GM06990 (cell line): ENCODE data around the gene LRRC34.

ENCODE experiments used
- DNase-seq: peaks from one replicate; pipeline ENCODE4 v3.0.0-alpha.2; 2011; ENCODE audit not compliant: insufficient read length; ENCODE audit errors: extremely low read depth
- H3K27me3 ChIP-seq: replicated peaks from 2 replicates; pipeline ENCODE4 v1.6.0; 2011; ENCODE audit warnings: low read length; ENCODE audit not compliant: control insufficient read depth, insufficient read depth
- H3K36me3 ChIP-seq: 2 replicates; pipeline ENCODE4 v1.5.1; 2011; ENCODE audit warnings: low read length; ENCODE audit not compliant: control insufficient read depth, insufficient read depth
- H3K4me3 ChIP-seq: replicated peaks from 2 replicates; pipeline ENCODE4 v1.5.1; 2011; ENCODE audit warnings: low read depth, mild to moderate bottlenecking, control low read depth, low read length
- TF ChIP-seq, protein P1 (sequence below): IDR thresholded peaks from 2 replicates; pipeline ENCODE4 v1.5.1; 2011; ENCODE audit warnings: low read length, control low read depth, mild to moderate bottlenecking, inconsistent platforms; ENCODE audit not compliant: insufficient read depth, poor library complexity, severe bottlenecking

The LRRC34 gene

GRCh38 chr3:169822983-169823382, 10.3 kb upstream of the LRRC34 start:
- no peak for DNase-seq
- Histone ChIP-seq H3K27me3 (no peaks in the 10 kb centered on the region), H3K4me3 (no peak overlapping the region), H3K36me3 (no peaks in the 10 kb centered on the region)
- TF ChIP-seq, protein P1, sequence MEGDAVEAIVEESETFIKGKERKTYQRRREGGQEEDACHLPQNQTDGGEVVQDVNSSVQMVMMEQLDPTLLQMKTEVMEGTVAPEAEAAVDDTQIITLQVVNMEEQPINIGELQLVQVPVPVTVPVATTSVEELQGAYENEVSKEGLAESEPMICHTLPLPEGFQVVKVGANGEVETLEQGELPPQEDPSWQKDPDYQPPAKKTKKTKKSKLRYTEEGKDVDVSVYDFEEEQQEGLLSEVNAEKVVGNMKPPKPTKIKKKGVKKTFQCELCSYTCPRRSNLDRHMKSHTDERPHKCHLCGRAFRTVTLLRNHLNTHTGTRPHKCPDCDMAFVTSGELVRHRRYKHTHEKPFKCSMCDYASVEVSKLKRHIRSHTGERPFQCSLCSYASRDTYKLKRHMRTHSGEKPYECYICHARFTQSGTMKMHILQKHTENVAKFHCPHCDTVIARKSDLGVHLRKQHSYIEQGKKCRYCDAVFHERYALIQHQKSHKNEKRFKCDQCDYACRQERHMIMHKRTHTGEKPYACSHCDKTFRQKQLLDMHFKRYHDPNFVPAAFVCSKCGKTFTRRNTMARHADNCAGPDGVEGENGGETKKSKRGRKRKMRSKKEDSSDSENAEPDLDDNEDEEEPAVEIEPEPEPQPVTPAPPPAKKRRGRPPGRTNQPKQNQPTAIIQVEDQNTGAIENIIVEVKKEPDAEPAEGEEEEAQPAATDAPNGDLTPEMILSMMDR: no peak

DNA sequence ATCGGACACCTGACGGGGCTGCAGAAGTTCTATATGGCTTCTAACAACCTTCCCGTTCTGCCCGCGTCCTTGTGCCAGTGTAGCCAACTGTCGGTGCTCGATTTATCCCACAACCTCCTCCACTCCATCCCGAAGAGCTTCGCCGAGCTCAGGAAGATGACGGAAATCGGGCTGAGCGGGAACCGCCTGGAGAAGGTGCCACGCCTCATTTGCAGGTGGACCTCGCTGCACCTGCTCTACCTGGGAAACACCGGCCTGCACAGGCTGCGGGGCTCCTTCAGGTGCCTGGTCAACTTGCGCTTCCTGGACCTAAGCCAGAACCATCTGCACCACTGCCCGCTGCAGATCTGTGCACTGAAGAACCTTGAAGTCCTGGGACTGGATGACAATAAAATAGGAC, 9.8 kb upstream of the LRRC34 start:
- Histone ChIP-seq H3K4me3 (no peak overlapping the region), H3K36me3 (no peaks in the 10 kb centered on the region), H3K27me3 (no peaks in the 10 kb centered on the region)
- no peak for DNase-seq
- TF ChIP-seq, protein P1: no peak

- H3K4me3 ChIP-seq: no peak overlapping the region
- no peak for DNase-seq
- no peaks in the 10 kb centered on the region for H3K36me3 ChIP-seq
- TF ChIP-seq, protein P1: no peak
- H3K27me3 ChIP-seq: no peaks in the 10 kb centered on the region
These were observed 9.4 kb upstream of the LRRC34 start for GRCh38 chr3:169822091-169822490.

GRCh38 chr3:169818316-169818715, 5.6 kb upstream of the LRRC34 start:
- TF ChIP-seq, protein P1: no peak
- H3K36me3 ChIP-seq: no peaks in the 10 kb centered on the region
- DNase-seq: no peak
- no peak overlapping the region for H3K4me3 ChIP-seq
- H3K27me3 ChIP-seq: no peaks in the 10 kb centered on the region

DNA sequence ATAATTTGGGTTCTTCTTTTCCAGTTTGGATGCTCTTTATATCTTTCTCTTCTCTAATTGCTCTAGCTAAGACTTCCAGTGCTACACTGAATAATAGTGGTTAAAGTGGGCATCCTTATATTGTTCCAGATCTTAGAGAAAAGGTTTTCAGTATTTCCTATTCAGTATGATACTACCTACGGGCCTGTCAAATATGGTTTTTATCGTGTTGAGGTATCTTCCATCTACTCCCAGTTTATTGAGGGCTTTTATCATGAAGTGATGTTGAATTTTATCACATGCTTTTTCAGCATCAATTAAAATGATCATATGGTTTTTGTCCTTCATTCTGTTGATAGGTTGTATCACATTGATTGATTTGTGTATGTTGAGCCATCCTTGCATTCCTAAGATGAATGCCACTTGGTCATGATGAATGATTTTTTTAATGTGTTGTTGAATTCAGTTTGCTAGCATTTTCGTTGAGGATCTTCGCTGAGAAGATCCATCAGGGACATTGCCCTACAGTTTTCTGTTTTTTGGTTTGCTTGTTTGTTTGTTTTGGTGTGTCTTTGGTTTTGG, 3.0 kb upstream of the LRRC34 start:
- DNase-seq: no peak
- H3K4me3 ChIP-seq: no peak overlapping the region
- TF ChIP-seq, protein P1: no peak
- H3K27me3 ChIP-seq: no peaks in the 10 kb centered on the region
- no peaks in the 10 kb centered on the region for H3K36me3 ChIP-seq

DNA sequence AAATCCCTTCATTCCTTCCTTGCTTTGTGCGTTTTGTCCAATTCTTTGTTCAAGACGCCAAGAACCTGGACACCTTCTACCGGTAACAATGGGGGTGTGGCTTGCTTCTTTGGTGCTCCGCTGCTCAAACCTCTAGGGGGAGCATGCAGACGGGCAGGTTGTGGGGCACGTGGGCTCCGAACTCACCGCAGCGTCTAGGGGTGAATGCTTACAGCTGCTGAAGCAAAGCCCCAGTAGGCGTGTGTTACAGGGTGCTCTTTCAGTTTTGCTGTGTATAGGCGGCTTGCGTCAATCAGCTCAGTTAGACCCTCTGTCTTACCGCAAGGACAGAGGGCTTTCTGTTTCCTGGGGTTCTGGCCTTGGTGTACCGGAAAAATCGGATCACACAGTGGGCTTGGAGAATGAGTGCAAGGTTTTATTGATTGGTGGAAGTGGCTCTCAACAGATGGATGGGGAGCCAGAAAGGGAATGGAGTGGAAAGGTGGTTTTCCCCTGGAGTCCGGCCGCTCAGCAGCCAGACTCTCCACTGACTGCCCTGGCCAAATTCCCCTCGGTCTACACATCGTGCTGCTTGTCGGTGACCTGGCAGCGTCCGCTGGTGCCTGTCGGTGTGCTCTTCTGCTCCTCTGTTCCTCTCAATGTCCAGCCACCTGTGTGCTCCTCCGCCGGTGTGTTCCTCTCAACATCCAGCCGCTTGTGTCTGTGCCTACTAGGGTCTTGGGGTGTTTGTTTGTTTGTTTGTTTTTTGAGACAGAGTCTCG, 1.2 kb upstream of the LRRC34 start:
- peak overlapping the region; percentile 66 for H3K4me3 ChIP-seq
- peak; percentile 85 for DNase-seq
- no peaks in the 10 kb centered on the region for H3K27me3 ChIP-seq
- TF ChIP-seq, protein P1: peak; percentile 89
- no peaks in the 10 kb centered on the region for H3K36me3 ChIP-seq
